GM19324 (cell line): ENCODE data around the gene LENG8.
"Not testable (repeated sequence)": the region's sequence is repeated elsewhere in the genome, so short reads cannot be mapped to it uniquely, and the experiment has no call there.

Source experiments
- ATAC-seq: cut with Tn5 transposase; IDR thresholded peaks from one replicate; pipeline ENCODE4 v1.9.1; 2021; ENCODE audit warnings: mild to moderate bottlenecking, moderate library complexity; ENCODE audit not compliant: unreplicated experiment, low FRiP score

Gene LENG8

GRCh38 chr19:54475706-54476105 lies 26.7 kb downstream of the LENG8 start:
- ATAC-seq = no peak

- no peak for ATAC-seq
Measured at GRCh38 chr19:54477650-54478049, 28.7 kb downstream of the LENG8 start.

GRCh38 chr19:54478677-54479266 lies 29.8 kb downstream of the LENG8 start:
- ATAC-seq = no peak

- no peak for ATAC-seq
Measured at GRCh38 chr19:54480051-54480450, 31.1 kb downstream of the LENG8 start.

- no peak for ATAC-seq
Measured at GRCh38 chr19:54481326-54481930, 32.4 kb downstream of the LENG8 start.

- ATAC-seq = no peak
Measured at GRCh38 chr19:54482889-54483288, 33.9 kb downstream of the LENG8 start.

GRCh38 chr19:54484451-54484850 lies 35.5 kb downstream of the LENG8 start:
- no peak for ATAC-seq

- ATAC-seq = no peak
Measured at GRCh38 chr19:54485851-54486250, 36.9 kb downstream of the LENG8 start.

GRCh38 chr19:54489341-54489740 lies 40.3 kb downstream of the LENG8 start:
- no peak for ATAC-seq

GRCh38 chr19:54489766-54490165 lies 40.8 kb downstream of the LENG8 start:
- no peak for ATAC-seq

- ATAC-seq = no peak
Measured at GRCh38 chr19:54492568-54492967, 43.6 kb downstream of the LENG8 start.

- ATAC-seq = not testable (repeated sequence)
Measured at GRCh38 chr19:54493056-54493455, 44.1 kb downstream of the LENG8 start.

- no peak for ATAC-seq
Measured at GRCh38 chr19:54493967-54494585, 45.1 kb downstream of the LENG8 start.

- ATAC-seq = not testable (repeated sequence)
Measured at GRCh38 chr19:54495284-54495683, 46.3 kb downstream of the LENG8 start.

GRCh38 chr19:54497747-54498450 lies 48.9 kb downstream of the LENG8 start:
- not testable (repeated sequence) for ATAC-seq

GRCh38 chr19:54498451-54498772 lies 49.4 kb downstream of the LENG8 start:
- ATAC-seq = not testable (repeated sequence)

- no peak for ATAC-seq
Measured at GRCh38 chr19:54502518-54503048, 53.6 kb downstream of the LENG8 start, which contains the start of gene LAIR2. Gene LAIR2 (plus strand): TSS chr19:54502831. CDS start chr19:54502919, 88 bp downstream.

- not testable (repeated sequence) for ATAC-seq
Measured at GRCh38 chr19:54505542-54505941, 56.5 kb downstream of the LENG8 start.

- ATAC-seq = no peak
Measured at GRCh38 chr19:54506079-54506478, 57.1 kb downstream of the LENG8 start.

- ATAC-seq = not testable (repeated sequence)
Measured at GRCh38 chr19:54507038-54507717, 58.2 kb downstream of the LENG8 start.

- ATAC-seq = no peak
Measured at GRCh38 chr19:54507824-54508223, 58.8 kb downstream of the LENG8 start.
